SU-DHL-6 (cell line): ENCODE measurements around the gene CANT1.

Experiments
- H2AFZ ChIP-seq: fragments of 200-600 bp; sonication (generic); 2 replicates; pipeline ENCODE4 v1.6.1; 2014; ENCODE audit warnings: low read depth, mild to moderate bottlenecking, moderate library complexity, mixed read lengths, antibody characterized with exemption, low read length; ENCODE audit not compliant: severe bottlenecking
- H3F3A ChIP-seq: fragments of 200-600 bp; shearing (Covaris generic); 2 replicates; pipeline ENCODE4 v1.6.0; 2016; ENCODE audit warnings: antibody characterized with exemption, mild to moderate bottlenecking; ENCODE audit not compliant: insufficient read depth
- H3K27ac ChIP-seq: fragments of 200-600 bp; sonication (generic); 2 replicates; pipeline ENCODE4 v1.5.1; 2016; ENCODE audit warnings: low read depth, mild to moderate bottlenecking, low read length, moderate library complexity, mixed read lengths
- H3K27me3 ChIP-seq: fragments of 200-600 bp; sonication (generic), shearing (Covaris generic); 2 replicates; pipeline ENCODE4 v1.6.0; 2014; ENCODE audit warnings: mild to moderate bottlenecking, low read length
- H3K36me3 ChIP-seq: fragments of 200-600 bp; sonication (generic); 2 replicates; pipeline ENCODE4 v1.6.1; 2014; ENCODE audit warnings: mild to moderate bottlenecking, low read length, mixed read lengths
- H3K4me2 ChIP-seq: fragments of 300-600, 200-600 bp; shearing (Covaris generic), sonication (generic); 2 replicates; pipeline ENCODE4 v1.6.0; 2014; ENCODE audit warnings: low read length, low read depth, mild to moderate bottlenecking; ENCODE audit not compliant: poor library complexity, severe bottlenecking
- H3K4me3 ChIP-seq: fragments of 200-600 bp; sonication (generic); 2 replicates; pipeline ENCODE4 v1.5.1; 2014; ENCODE audit warnings: antibody characterized with exemption, low read length, mild to moderate bottlenecking, mixed read lengths; ENCODE audit not compliant: insufficient read depth, poor library complexity, severe bottlenecking
- H3K79me2 ChIP-seq: fragments of 200-600 bp; sonication (generic); 2 replicates; pipeline ENCODE4 v1.6.1; 2014; ENCODE audit warnings: mild to moderate bottlenecking, low read length, moderate library complexity; ENCODE audit not compliant: insufficient read depth
- H3K9ac ChIP-seq: fragments of 200-600 bp; sonication (generic); 2 replicates; pipeline ENCODE4 v1.7.0; 2014; ENCODE audit warnings: mild to moderate bottlenecking, low read length
- H3K9me2 ChIP-seq: fragments of 200-600 bp; sonication (generic); replicated peaks from 2 replicates; pipeline ENCODE4 v1.6.1; 2014; ENCODE audit warnings: low read length; ENCODE audit not compliant: insufficient read depth
- H3K9me3 ChIP-seq: fragments of 200-600 bp; sonication (generic); 2 replicates; pipeline ENCODE4 v1.6.1; 2014; ENCODE audit warnings: low read length, mixed read lengths; ENCODE audit not compliant: insufficient read depth
- H4K20me1 ChIP-seq: fragments of 200-600 bp; sonication (generic); 2 replicates; pipeline ENCODE4 v1.6.1; 2014; ENCODE audit warnings: low read depth, mild to moderate bottlenecking, antibody characterized with exemption, low read length, moderate library complexity, mixed read lengths
- EZH2phosphoT487 ChIP-seq: fragments of 200-600 bp; sonication (generic), shearing (Covaris generic); conservative IDR thresholded peaks from 2 replicates; pipeline ENCODE4 v1.6.1; 2018; ENCODE audit warnings: mild to moderate bottlenecking, antibody characterized with exemption, low read length, moderate library complexity, mixed read lengths
- TF ChIP-seq, protein P1 (sequence below): fragments of 200-600 bp; sonication (generic); IDR thresholded peaks from one replicate; pipeline ENCODE4 v1.5.1; 2017; ENCODE audit warnings: antibody characterized with exemption, mild to moderate bottlenecking, low read length, moderate library complexity; ENCODE audit not compliant: insufficient read depth, poor library complexity, severe bottlenecking

Gene CANT1

DNA sequence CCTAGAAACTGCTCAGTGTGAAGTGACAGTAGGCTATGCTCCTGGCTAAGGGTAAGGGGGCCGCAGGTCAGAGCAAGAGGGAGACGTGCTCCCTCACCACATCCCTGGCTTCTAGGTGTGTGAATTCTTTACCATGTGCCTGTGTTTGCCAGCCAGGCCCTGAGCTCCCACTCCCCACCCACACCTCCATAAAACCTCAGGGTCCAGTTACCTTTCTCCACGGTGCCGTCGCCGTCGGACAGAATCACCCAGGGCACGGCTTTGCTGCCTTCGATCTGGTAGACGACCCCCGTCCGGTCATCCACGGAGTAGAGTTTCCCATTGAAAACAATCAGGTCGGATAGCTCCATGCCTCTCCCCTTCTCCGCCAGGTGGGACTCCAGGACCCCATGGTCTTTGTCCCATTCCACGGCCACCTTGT is 12.8 kb downstream of the CANT1 start:
- Histone ChIP-seq H4K20me1 (no peaks in the 10 kb centered on the region), H3K9me2 (no peaks in the 10 kb centered on the region), H2AFZ (no peak overlapping the region), H3K4me2 (no peak overlapping the region), H3K36me3 (no peaks in the 10 kb centered on the region; the same call in 1 of the 2 replicates), H3K9me3 (no peaks in the 10 kb centered on the region), H3K79me2 (peaks cover 13% of the 10 kb centered on the region), H3F3A (no peaks in the 10 kb centered on the region), H3K4me3 (no peak overlapping the region), H3K27ac (no peak overlapping the region), H3K9ac (no peak overlapping the region), H3K27me3 (no peaks in the 10 kb centered on the region)
- TF ChIP-seq EZH2phosphoT487: no peak
- TF ChIP-seq, protein P1, sequence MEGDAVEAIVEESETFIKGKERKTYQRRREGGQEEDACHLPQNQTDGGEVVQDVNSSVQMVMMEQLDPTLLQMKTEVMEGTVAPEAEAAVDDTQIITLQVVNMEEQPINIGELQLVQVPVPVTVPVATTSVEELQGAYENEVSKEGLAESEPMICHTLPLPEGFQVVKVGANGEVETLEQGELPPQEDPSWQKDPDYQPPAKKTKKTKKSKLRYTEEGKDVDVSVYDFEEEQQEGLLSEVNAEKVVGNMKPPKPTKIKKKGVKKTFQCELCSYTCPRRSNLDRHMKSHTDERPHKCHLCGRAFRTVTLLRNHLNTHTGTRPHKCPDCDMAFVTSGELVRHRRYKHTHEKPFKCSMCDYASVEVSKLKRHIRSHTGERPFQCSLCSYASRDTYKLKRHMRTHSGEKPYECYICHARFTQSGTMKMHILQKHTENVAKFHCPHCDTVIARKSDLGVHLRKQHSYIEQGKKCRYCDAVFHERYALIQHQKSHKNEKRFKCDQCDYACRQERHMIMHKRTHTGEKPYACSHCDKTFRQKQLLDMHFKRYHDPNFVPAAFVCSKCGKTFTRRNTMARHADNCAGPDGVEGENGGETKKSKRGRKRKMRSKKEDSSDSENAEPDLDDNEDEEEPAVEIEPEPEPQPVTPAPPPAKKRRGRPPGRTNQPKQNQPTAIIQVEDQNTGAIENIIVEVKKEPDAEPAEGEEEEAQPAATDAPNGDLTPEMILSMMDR: no peak

DNA sequence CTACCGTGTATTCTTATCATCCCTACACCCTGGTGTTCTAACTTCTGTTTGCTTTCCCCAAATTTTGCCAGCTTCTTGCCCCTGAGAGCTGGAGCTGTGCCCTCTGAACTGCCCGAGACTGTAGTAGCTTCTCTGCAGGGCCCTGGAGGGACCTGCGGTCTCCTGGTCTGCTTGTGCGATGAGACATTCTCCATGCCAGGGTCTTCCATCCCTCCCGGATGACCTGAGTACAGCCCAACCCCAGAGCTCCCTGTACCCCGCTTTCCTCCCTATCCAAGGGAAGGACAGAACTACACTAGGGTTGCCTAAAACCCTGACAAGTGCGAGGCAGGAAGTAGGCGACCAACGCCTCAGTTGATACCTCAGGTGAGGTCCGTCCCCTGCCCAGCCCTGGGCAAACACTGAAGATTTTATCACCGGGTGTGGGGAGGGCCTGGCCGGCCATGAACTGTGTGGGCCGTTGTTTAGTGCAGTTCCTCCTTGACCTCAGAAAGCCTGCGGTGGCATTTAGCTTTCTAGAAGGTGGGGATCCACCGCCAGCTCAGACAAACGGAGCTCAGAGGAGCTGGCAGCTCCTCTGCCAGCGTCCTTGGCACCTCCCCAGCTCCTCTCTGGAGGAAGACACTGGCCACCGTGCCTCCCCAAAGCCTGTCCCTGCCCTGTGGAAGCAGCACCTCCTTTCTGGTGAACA is 13.7 kb downstream of the CANT1 start:
- Histone ChIP-seq H3K9ac (no peak overlapping the region), H3F3A (no peaks in the 10 kb centered on the region), H4K20me1 (no peaks in the 10 kb centered on the region), H3K9me3 (no peaks in the 10 kb centered on the region), H3K4me2 (no peak overlapping the region), H3K4me3 (no peak overlapping the region), H3K27ac (no peak overlapping the region), H3K9me2 (no peaks in the 10 kb centered on the region), H3K79me2 (peaks cover 6% of the 10 kb centered on the region; the same call in 1 of the 2 replicates), H3K27me3 (no peaks in the 10 kb centered on the region), H3K36me3 (no peaks in the 10 kb centered on the region; the same call in 1 of the 2 replicates), H2AFZ (no peak overlapping the region)
- TF ChIP-seq, protein P1: no peak
- TF ChIP-seq EZH2phosphoT487: no peak

DNA sequence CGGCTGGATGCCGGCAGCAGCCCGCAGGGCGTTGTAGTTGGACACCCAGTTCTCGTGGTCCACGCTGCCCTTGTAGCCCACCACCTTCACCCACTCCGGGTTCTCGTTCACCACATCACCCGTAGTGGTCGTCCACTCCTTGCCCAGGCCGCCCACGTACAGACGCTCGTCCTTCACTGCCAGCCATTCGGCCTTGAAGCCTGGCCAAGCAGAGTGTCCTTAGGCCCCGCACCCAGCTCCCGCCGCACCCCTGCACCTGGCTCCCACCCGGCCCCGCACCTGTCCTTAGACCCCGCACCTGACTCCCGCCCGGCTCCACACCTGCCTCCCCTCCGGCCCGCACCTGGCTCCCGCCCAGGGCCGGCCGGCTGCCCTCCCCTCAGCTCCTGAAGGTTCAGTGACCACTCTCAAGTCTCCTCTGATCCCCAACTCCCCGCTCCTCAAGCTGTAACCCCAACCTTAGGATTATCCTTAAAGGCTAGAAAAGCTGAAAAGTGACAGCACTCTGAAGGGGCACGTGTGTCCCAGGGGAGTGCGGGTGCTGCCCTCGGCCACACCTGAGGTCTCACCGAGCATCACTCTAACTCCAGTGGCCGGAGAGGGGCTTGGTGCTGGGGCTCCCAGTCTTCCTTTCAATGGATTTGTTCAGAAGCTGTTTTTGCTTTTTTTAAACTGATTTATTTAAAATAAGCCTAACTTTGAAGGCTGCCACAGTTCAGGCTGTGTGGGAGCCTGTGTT is 14.4 kb downstream of the CANT1 start:
- Histone ChIP-seq H3K9ac (no peak overlapping the region), H3K9me3 (no peaks in the 10 kb centered on the region), H3K4me3 (no peak overlapping the region), H3F3A (no peaks in the 10 kb centered on the region), H3K4me2 (no peak overlapping the region), H3K79me2 (peaks cover 6% of the 10 kb centered on the region; the same call in 1 of the 2 replicates), H4K20me1 (no peaks in the 10 kb centered on the region), H3K36me3 (no peaks in the 10 kb centered on the region; the same call in 1 of the 2 replicates), H3K9me2 (no peaks in the 10 kb centered on the region), H3K27ac (no peak overlapping the region), H2AFZ (no peak overlapping the region), H3K27me3 (no peaks in the 10 kb centered on the region)
- TF ChIP-seq, protein P1: no peak
- no peak for TF ChIP-seq EZH2phosphoT487
